ENCODE data around the gene ZNF526.
"Not testable (repeated sequence)": the region's sequence is repeated elsewhere in the genome, so short reads cannot be mapped to it uniquely, and the experiment has no call there.

Gene ZNF526

GRCh38 chr19:42266105-42266504 is 46.0 kb downstream of the ZNF526 start:
- not testable (repeated sequence) for DNase-seq (ENCODE audit: low read depth in 2 of 2)

GRCh38 chr19:42266928-42267603 is 47.0 kb downstream of the ZNF526 start:
- not testable (repeated sequence) for DNase-seq (ENCODE audit: low read depth in 2 of 2)

DNA sequence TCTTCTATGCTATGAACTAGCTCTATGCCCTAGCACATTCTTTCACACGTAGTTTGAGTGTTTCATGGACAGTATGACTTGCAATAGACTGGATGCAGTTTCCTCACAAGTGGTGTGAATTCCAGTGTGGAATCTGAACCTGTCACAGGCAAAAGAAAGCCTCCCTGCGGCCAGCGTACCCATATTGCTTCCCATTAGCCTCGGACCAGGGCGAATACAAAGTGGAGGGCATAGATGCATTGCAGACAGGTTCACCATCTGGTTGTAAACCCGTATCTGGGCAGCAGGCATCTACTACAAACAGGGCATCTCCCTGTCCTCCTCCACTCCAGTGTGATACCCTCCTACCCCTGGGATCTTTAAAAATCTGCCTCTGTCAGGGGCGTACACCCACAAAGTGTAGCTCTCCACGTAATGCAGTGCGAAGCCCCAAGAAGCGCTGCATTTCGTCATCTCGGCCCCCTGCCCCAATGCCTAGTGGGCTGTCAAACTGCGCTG is 47.6 kb downstream of the ZNF526 start:
- no peak for DNase-seq (ENCODE audit: low read depth in 2 of 2)

DNA sequence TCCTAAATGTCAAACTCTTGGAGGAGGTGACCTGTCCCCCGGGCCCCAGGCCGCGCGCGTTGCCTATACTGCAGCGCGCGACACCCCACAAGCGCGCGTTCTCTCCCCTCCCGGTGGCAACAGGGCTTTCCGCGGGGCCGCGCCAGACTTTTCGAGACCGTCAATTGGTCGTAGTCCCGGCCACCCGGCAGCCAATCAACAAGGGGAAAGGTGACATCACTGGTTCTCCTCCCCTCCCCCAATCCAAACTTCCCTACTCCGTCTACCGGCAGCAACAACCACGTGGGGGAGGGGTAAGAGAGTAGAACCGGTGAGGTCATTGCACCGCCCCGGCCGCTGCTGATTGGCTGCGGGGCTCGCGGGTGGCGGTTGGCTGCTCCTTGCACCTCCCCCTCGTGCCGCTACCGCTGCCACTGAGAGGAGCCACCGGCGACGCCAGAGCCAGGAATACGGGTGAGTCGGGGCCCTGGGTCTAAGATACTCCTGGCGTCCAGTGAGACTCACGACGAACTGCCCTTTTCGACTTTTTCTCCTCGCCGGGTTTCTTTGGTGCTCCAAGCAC is 48.1 kb downstream of the ZNF526 start:
- DNase-seq (ENCODE audit: low read depth in 2 of 2) = peak; percentile 98

DNA sequence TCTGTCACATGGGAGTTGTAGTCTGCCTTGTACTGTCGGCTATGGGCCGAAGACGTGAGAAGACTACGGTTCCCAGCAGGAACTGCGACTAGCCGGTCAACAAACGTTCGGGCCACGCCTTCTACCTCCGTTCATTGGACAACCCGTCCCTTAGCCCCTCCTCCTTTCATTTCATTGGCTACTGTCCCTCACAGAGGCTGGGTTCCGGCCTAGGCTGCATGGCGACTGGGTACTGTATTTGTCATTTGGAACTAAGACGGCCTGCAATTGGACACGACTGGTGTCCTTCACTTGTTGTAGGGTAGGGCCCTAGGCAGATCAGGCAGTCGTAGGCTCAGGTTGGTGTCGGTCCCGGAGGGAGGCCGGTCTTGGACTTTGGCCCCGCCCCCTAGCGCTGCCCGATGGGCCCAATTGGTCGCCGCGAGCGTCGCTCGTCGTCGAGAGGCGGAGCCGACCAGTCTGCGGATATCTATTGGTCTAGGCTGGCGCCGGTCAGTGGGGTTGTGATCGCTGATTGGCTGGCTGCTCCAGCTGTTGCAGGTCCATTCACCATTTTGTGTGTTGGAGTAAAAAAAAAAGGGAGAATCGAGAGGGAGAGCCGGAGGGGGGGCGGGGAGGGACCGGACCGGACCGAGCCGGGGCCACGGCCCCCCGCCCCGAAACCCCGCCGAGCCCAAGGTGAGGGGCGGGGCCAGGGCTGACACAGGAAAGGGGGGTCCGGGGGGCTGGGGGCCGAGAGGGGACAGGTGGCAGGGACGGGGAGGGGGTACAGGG is 48.8 kb downstream of the ZNF526 start, which contains the start of gene CIC:
CIC (plus strand) TSS at position 549 of the 774 bp plus-strand sequence. CDS start 2,532 bp downstream, outside the sequence.
- peak; percentile 98 to 99 for DNase-seq (ENCODE audit: low read depth in 2 of 2)

- DNase-seq (ENCODE audit: low read depth in 2 of 2) = no peak
These were observed 49.6 kb downstream of the ZNF526 start for GRCh38 chr19:42269478-42270345.

GRCh38 chr19:42270346-42271044 is 50.4 kb downstream of the ZNF526 start:
- DNase-seq (ENCODE audit: low read depth in 2 of 2) = peak; percentile 29 to 33

DNA sequence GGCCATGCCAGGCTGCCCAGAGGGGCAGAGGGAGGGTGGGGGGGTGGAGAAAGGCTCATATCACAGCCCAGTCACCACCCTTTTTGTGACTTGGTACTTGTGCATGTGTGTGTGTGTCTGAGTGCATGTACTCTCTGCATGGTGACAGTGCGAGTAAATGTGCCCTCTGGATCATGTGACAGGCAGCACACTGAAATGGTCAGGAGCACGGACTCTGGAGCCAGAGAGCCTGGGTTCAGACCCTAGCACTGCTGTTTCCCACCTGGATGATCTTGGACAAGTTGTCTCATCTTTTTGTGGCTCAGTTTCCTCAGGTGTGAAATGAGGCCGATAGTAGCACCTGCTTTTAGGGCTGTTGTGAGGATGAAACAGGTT is 50.9 kb downstream of the ZNF526 start:
- DNase-seq (ENCODE audit: low read depth in 2 of 2) = no peak

- no peak for DNase-seq (ENCODE audit: low read depth in 2 of 2)
These were observed 51.9 kb downstream of the ZNF526 start for GRCh38 chr19:42271861-42272534.

GRCh38 chr19:42272535-42272897 is 52.4 kb downstream of the ZNF526 start:
- DNase-seq (ENCODE audit: low read depth in 2 of 2) = no peak

- DNase-seq (ENCODE audit: low read depth in 2 of 2) = no peak
These were observed 52.9 kb downstream of the ZNF526 start for GRCh38 chr19:42272989-42273406.

DNA sequence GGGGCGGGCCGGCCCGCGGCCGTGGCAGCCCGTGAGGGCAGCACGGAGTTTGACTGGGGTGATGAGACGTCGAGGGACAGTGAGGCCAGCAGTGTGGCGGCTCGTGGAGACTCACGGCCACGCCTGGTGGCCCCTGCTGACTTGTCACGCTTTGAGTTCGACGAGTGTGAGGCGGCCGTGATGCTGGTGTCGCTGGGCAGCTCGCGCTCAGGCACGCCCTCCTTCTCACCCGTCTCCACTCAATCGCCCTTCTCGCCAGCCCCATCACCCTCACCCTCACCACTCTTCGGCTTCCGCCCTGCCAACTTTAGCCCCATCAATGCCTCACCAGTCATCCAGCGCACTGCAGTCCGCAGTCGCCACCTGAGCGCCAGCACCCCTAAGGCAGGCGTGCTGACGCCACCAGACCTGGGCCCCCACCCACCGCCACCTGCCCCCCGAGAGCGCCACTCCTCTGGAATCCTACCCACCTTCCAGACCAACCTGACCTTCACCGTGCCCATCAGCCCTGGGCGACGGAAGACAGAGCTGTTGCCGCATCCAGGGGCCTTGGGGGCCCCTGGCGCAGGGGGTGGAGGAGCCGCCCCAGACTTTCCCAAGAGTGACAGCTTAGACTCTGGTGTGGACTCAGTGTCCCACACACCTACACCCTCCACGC is 53.4 kb downstream of the ZNF526 start:
- DNase-seq (ENCODE audit: low read depth in 2 of 2) = no peak

GRCh38 chr19:42274065-42274682 is 54.1 kb downstream of the ZNF526 start:
- no peak for DNase-seq (ENCODE audit: low read depth in 2 of 2)

GRCh38 chr19:42275103-42275502 is 55.0 kb downstream of the ZNF526 start:
- no peak for DNase-seq (ENCODE audit: low read depth in 2 of 2)

DNA sequence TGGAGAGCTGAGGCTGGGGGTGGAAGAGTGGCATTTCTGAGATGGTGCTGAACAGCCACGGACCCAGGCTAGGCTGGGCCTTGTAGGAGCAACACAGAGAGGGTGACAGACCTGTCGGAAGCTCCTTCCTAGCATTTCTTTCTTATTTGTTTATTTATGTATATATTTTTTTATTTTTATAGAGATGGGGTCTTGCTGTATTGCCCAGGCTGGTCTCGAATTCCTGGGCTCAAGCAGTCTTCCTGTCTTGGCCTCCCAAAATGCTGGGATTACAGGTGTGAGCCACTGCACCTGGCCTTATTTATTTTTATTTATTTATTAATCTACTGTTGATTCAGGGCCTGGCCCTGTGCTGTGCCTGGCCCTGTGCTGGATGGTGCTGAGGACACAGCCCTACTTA is 55.4 kb downstream of the ZNF526 start:
- DNase-seq (ENCODE audit: low read depth in 2 of 2) = no peak

- DNase-seq (ENCODE audit: low read depth in 2 of 2) = no peak
These were observed 56.2 kb downstream of the ZNF526 start for GRCh38 chr19:42276284-42276683.

GRCh38 chr19:42276821-42277220 is 56.7 kb downstream of the ZNF526 start:
- no peak for DNase-seq (ENCODE audit: low read depth in 2 of 2)

Data from stimulated activated CD8-positive, alpha-beta memory T cell treated with anti-CD3 and anti-CD28 coated beads, Interleukin-15, amount 100 ng/mL, for 4 hours (primary cell).